HCT116 (cell line): Measurements from ENCODE around the gene CFHR2.

Experiments
- EGR1 ChIP-seq: IDR thresholded peaks from 2 replicates; pipeline ENCODE4 v1.6.1; 2012; ENCODE audit warnings: low read depth
- MAX ChIP-seq: IDR thresholded peaks from 2 replicates; pipeline ENCODE4 v1.6.1; 2012
- POLR2A ChIP-seq: IDR thresholded peaks from 2 replicates; pipeline ENCODE4 v1.7.0; 2011; ENCODE audit warnings: borderline replicate concordance; ENCODE audit not compliant: insufficient read depth, insufficient read length; ENCODE audit errors: extremely low read depth

DNA sequence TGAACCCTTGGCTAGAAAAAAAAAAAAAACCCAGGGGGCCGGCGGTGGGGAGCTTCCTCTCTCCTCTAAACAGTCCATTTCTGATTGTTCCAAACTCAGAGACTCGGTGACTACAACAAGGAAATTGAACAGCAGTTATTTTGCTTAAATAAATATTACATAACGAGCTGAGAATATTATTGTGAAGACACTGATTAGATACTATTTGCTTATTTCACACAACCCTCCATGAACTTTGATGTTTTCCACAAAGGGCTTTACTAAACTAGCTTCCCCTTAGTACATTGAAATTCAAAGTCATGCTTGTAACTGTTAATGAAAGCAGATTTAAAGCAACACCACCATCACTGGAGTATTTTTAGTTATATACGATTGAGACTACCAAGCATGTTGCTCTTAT lies 33.7 kb downstream of the CFHR2 start, which contains the start of gene CFHR5:
- TF ChIP-seq POLR2A (no peak), MAX (no peak), EGR1 (no peak)
